IMR-90 (cell line): ENCODE data around the gene HMOX1. TPM values are rescaled to one million over a fixed set of nuclear protein-coding genes. Genes with fewer than 3 reads are reported as not detected.

Source experiments
- ATAC-seq: fragments of 200-7000 bp; cut with Tn5 transposase; 2 replicates; pipeline ENCODE4 v1.9.1; 2020; ENCODE audit warnings: low read depth, mild to moderate bottlenecking, moderate library complexity
- BruUV-seq: library from RNA; stranded (reverse); fragments of 400-500 nt; replicated peaks from 2 replicates; lab custom pipeline; 2021; lab: Mats Ljungman, UMichigan
- CTCF ChIA-PET: fragments of 300-600 bp; formaldehyde crosslinking; extraction: SDS; loops from one replicate; lab custom pipeline; 2021; ENCODE audit warnings: antibody characterized with exemption; lab: Yijun Ruan, JAX
- POLR2A ChIA-PET: fragments of 300-600 bp; sonication (Branson Sonifier 250); formaldehyde crosslinking; loops from one replicate; lab custom pipeline; 2022; ENCODE audit warnings: antibody characterized with exemption; ENCODE audit not compliant: unreplicated experiment; lab: Charles Lee
- DNase-seq: peaks from one replicate; pipeline ENCODE4 v3.0.0; 2013
- H2AFZ ChIP-seq: replicated peaks from 2 replicates; pipeline ENCODE3; 2013; ENCODE audit warnings: low read length, mild to moderate bottlenecking; ENCODE audit not compliant: poor library complexity
- H2AK5ac ChIP-seq: 2 replicates; pipeline ENCODE4 v1.6.1; 2013; ENCODE audit warnings: low read depth, low read length, inconsistent platforms
- H2AK9ac ChIP-seq: replicated peaks from 2 replicates; pipeline ENCODE3; 2013; ENCODE audit warnings: mild to moderate bottlenecking, low read depth, low read length, moderate library complexity; ENCODE audit not compliant: poor library complexity
- H2BK120ac ChIP-seq: 2 replicates; pipeline ENCODE4 v1.6.1; 2013; ENCODE audit warnings: low read depth, low read length, inconsistent platforms
- H2BK15ac ChIP-seq: 3 replicates; pipeline ENCODE4 v1.6.1; 2013; ENCODE audit warnings: low read depth, low read length, inconsistent platforms
- H2BK20ac ChIP-seq: 2 replicates; pipeline ENCODE4 v1.6.1; 2013; ENCODE audit warnings: low read depth, mild to moderate bottlenecking, inconsistent platforms, low read length, moderate library complexity
- H2BK5ac ChIP-seq: 2 replicates; pipeline ENCODE4 v1.6.1; 2013; ENCODE audit warnings: mild to moderate bottlenecking, low read depth, low read length, inconsistent platforms; ENCODE audit not compliant: poor library complexity, severe bottlenecking
- H3K14ac ChIP-seq: replicated peaks from 2 replicates; pipeline ENCODE4 v1.6.1; 2013; ENCODE audit warnings: low read depth, low read length, inconsistent platforms
- H3K18ac ChIP-seq: 2 replicates; pipeline ENCODE4 v1.6.1; 2013; ENCODE audit warnings: low read depth, low read length, control low read depth
- H3K23ac ChIP-seq: 2 replicates; pipeline ENCODE4 v1.6.1; 2013; ENCODE audit warnings: low read depth, low read length, inconsistent platforms
- H3K27ac ChIP-seq: 2 replicates; pipeline ENCODE4 v1.5.1; 2013; ENCODE audit warnings: mild to moderate bottlenecking, control low read depth, low read length; ENCODE audit not compliant: insufficient read depth
- H3K27me3 ChIP-seq: 2 replicates; pipeline ENCODE4 v1.6.1; 2013; ENCODE audit warnings: low read length; ENCODE audit not compliant: control insufficient read depth, insufficient read depth
- H3K36me3 ChIP-seq: 2 replicates; pipeline ENCODE4 v1.6.1; 2013; ENCODE audit warnings: low read length, mixed read lengths; ENCODE audit not compliant: control insufficient read depth, insufficient read depth
- H3K4ac ChIP-seq: 2 replicates; pipeline ENCODE4 v1.6.1; 2013; ENCODE audit warnings: low read depth, low read length, inconsistent platforms
- H3K4me1 ChIP-seq: 2 replicates; pipeline ENCODE4 v1.6.1; 2013; ENCODE audit warnings: low read length, mixed read lengths; ENCODE audit not compliant: control insufficient read depth, insufficient read depth
- H3K4me2 ChIP-seq: 2 replicates; pipeline ENCODE4 v1.6.1; 2013; ENCODE audit warnings: low read depth, mild to moderate bottlenecking, control low read depth, low read length, moderate library complexity
- H3K4me3 ChIP-seq: 2 replicates; pipeline ENCODE4 v1.5.1; 2013; ENCODE audit warnings: low read depth, mild to moderate bottlenecking, control low read depth, low read length, moderate library complexity; ENCODE audit not compliant: insufficient read depth
- H3K56ac ChIP-seq: 2 replicates; pipeline ENCODE4 v1.6.1; 2013; ENCODE audit warnings: low read length, inconsistent platforms; ENCODE audit not compliant: insufficient read depth; ENCODE audit errors: extremely low read depth
- H3K79me1 ChIP-seq, 2 experiments: 2 replicates each; pipeline ENCODE4 v1.6.1; 2013; ENCODE audit warnings: low read length in 2 of 2, inconsistent platforms in 1 of 2, low read depth in 1 of 2
- H3K9ac ChIP-seq: 2 replicates; pipeline ENCODE4 v1.6.1; 2013; ENCODE audit warnings: low read depth, low read length, control low read depth
- H3K9me1 ChIP-seq: 2 replicates; pipeline ENCODE4 v1.6.1; 2013; ENCODE audit warnings: low read length, inconsistent platforms; ENCODE audit not compliant: insufficient read depth
- H3K9me3 ChIP-seq: 2 replicates; pipeline ENCODE4 v1.6.1; 2013; ENCODE audit warnings: low read length; ENCODE audit not compliant: control insufficient read depth, insufficient read depth
- H4K20me1 ChIP-seq: 2 replicates; pipeline ENCODE4 v1.6.1; 2013; ENCODE audit warnings: low read length, inconsistent platforms; ENCODE audit not compliant: insufficient read depth
- H4K5ac ChIP-seq: 2 replicates; pipeline ENCODE4 v1.6.1; 2013; ENCODE audit warnings: mild to moderate bottlenecking, low read depth, low read length, control low read depth
- H4K8ac ChIP-seq, 2 experiments: 2 replicates each; pipeline ENCODE4 v1.6.1; 2013; ENCODE audit warnings: low read depth in 2 of 2, low read length in 2 of 2, control low read depth in 1 of 2, inconsistent platforms in 1 of 2
- H4K91ac ChIP-seq: 2 replicates; pipeline ENCODE4 v1.6.1; 2013; ENCODE audit warnings: low read depth, low read length, inconsistent platforms; ENCODE audit not compliant: insufficient read depth
- BHLHE40 ChIP-seq: fragments of 150-350 bp; IDR thresholded peaks from 2 replicates; pipeline ENCODE4 v1.6.1; 2016; ENCODE audit warnings: mild to moderate bottlenecking, low read depth, low read length
- CHD1 ChIP-seq: IDR thresholded peaks from 2 replicates; pipeline ENCODE4 v1.6.1; 2012; ENCODE audit warnings: low read depth, low read length, improper control_type of control experiment
- ELK1 ChIP-seq: fragments of 150-350 bp; IDR thresholded peaks from 2 replicates; pipeline ENCODE4 v1.6.1; 2016; ENCODE audit warnings: low read depth, mild to moderate bottlenecking, low read length, moderate library complexity, borderline replicate concordance
- FOS ChIP-seq: fragments of 150-350 bp; IDR thresholded peaks from 2 replicates; pipeline ENCODE4 v1.6.1; 2016; ENCODE audit warnings: low read depth, low read length
- NFE2L2 ChIP-seq: fragments of 150-350 bp; IDR thresholded peaks from 2 replicates; pipeline ENCODE4 v1.6.1; 2016; ENCODE audit warnings: low read depth, mild to moderate bottlenecking, low read length
- RAD21 ChIP-seq: IDR thresholded peaks from 2 replicates; pipeline ENCODE4 v1.6.1; 2012; ENCODE audit warnings: low read length, improper control_type of control experiment
- RFX5 ChIP-seq: IDR thresholded peaks from 2 replicates; pipeline ENCODE4 v1.8.0; 2012; ENCODE audit warnings: low read depth, mild to moderate bottlenecking, low read length, moderate library complexity
- SMC3 ChIP-seq: fragments of 150-350 bp; IDR thresholded peaks from 2 replicates; pipeline ENCODE4 v1.6.1; 2016; ENCODE audit warnings: low read depth, mild to moderate bottlenecking, antibody characterized with exemption, low read length, moderate library complexity
- WGBS, 2 experiments: methylation state at CpG; one replicate each; pipeline versions ENCODE4 v1.1.5 to v1.1.7; 2013; ENCODE audit warnings: missing lambda C conversion rate in 2 of 2; ENCODE audit not compliant: insufficient read length in 1 of 2; ENCODE audit errors: extremely low coverage in 2 of 2; 5-methylcytosine and 5-hydroxymethylcytosine counted together
- dilution Hi-C: fragments of 300-500 bp; cut with HindIII; formaldehyde crosslinking; loops from one replicate; pipeline ENCODE4 v1.14.3; 2018; ENCODE audit warnings: low sequenced_read_pairs; ENCODE audit not compliant: unreplicated experiment
- in situ Hi-C: fragments of 300-500 bp; cut with MboI; formaldehyde crosslinking; loops from 3 replicates; pipeline ENCODE4 v1.14.3; 2019; ENCODE audit warnings: low sequenced_read_pairs, inconsistent platforms, mixed read lengths
- intact Hi-C: fragments of 100-400 bp; cut with micrococcal nuclease; formaldehyde crosslinking; loops from 2 replicates; pipeline ENCODE4 v1.10.0; 2022
- polyA plus RNA-seq, 3 experiments: library from polyadenylated mRNA; depleted of rRNA; stranded (reverse); fragments of >200 nt; gene quantifications; 2 replicates each; pipeline ENCODE4 v1.2.3, GENCODE V29; 2012; ENCODE audit warnings: low replicate concordance in 1 of 3
- total RNA-seq: library from RNA; depleted of rRNA; stranded (reverse); fragments of >200 nt; gene quantifications from 2 replicates; pipeline ENCODE4 v1.2.3, GENCODE V29; 2012
- TF ChIP-seq, protein P1 (sequence below): conservative IDR thresholded peaks from 2 replicates; pipeline ENCODE4 v1.5.1; 2012; ENCODE audit warnings: mild to moderate bottlenecking, low read depth, low read length, improper control_type of control experiment
- TF ChIP-seq, protein P2 (sequence below): fragments of 150-350 bp; IDR thresholded peaks from 2 replicates; pipeline ENCODE4 v1.6.1; 2017; ENCODE audit warnings: mild to moderate bottlenecking, antibody characterized with exemption, low read length, low read depth

Gene HMOX1
- total and polyA plus RNA-seq, 2 of the 4 experiments (the other 2 are of a cell fraction) = 23.1 to 50.5 TPM

- no peak overlapping the region for H2BK20ac ChIP-seq
- no peak overlapping the region for H2AFZ ChIP-seq
- H3K56ac ChIP-seq = no peak overlapping the region
- H3K18ac ChIP-seq = no peak overlapping the region
- POLR2A ChIA-PET = no interaction called here
- no peak overlapping the region for H2AK9ac ChIP-seq
- CTCF ChIA-PET = no interaction called here
- H3K9ac ChIP-seq = no peak overlapping the region
- no peak overlapping the region for H4K91ac ChIP-seq
- H4K20me1 ChIP-seq = no peaks in the 10 kb centered on the region
- H3K27ac ChIP-seq = no peak overlapping the region
- no peak overlapping the region for H4K5ac ChIP-seq
- dilution Hi-C loops = no loop called here
- no peak overlapping the region for H2BK15ac ChIP-seq
- no peaks in the 10 kb centered on the region for H3K27me3 ChIP-seq
- no peak overlapping the region for H2BK5ac ChIP-seq
- H3K4ac ChIP-seq = no peak overlapping the region
- no TSS peak for BruUV-seq
- peaks cover 8% of the 10 kb centered on the region for H3K36me3 ChIP-seq
- in situ Hi-C loops = no loop called here
- no peak for ATAC-seq
- no peak overlapping the region for H3K23ac ChIP-seq
- H3K4me2 ChIP-seq = no peak overlapping the region
- H3K4me1 ChIP-seq = peaks cover 2% of the 10 kb centered on the region; the same call in 1 of the 2 replicates
- no peak overlapping the region for H2BK120ac ChIP-seq
- H4K8ac ChIP-seq = no peak overlapping the region
- no peak for TF ChIP-seq CHD1
- TF ChIP-seq RFX5 = no peak
- TF ChIP-seq, protein P1, sequence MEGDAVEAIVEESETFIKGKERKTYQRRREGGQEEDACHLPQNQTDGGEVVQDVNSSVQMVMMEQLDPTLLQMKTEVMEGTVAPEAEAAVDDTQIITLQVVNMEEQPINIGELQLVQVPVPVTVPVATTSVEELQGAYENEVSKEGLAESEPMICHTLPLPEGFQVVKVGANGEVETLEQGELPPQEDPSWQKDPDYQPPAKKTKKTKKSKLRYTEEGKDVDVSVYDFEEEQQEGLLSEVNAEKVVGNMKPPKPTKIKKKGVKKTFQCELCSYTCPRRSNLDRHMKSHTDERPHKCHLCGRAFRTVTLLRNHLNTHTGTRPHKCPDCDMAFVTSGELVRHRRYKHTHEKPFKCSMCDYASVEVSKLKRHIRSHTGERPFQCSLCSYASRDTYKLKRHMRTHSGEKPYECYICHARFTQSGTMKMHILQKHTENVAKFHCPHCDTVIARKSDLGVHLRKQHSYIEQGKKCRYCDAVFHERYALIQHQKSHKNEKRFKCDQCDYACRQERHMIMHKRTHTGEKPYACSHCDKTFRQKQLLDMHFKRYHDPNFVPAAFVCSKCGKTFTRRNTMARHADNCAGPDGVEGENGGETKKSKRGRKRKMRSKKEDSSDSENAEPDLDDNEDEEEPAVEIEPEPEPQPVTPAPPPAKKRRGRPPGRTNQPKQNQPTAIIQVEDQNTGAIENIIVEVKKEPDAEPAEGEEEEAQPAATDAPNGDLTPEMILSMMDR = no peak
- TF ChIP-seq SMC3 = no peak
- no peak for TF ChIP-seq ELK1
- no peak for TF ChIP-seq BHLHE40
- no peak for TF ChIP-seq NFE2L2
- TF ChIP-seq RAD21 = no peak
- TF ChIP-seq, protein P2, sequence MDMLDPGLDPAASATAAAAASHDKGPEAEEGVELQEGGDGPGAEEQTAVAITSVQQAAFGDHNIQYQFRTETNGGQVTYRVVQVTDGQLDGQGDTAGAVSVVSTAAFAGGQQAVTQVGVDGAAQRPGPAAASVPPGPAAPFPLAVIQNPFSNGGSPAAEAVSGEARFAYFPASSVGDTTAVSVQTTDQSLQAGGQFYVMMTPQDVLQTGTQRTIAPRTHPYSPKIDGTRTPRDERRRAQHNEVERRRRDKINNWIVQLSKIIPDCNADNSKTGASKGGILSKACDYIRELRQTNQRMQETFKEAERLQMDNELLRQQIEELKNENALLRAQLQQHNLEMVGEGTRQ = no peak
- no peak for TF ChIP-seq FOS
- H3K9me1 ChIP-seq = no peaks in the 10 kb centered on the region; the same call in 1 of the 2 replicates
- H3K9me3 ChIP-seq = no peaks in the 10 kb centered on the region
- H3K14ac ChIP-seq = no peak overlapping the region
- 100% methylated on average over 2 of the region's 6 CpGs; no CpG with 5 or more reads in 1 of the 2 experiments for WGBS, 2 experiments
- no peak for DNase-seq
- intact Hi-C loops = no loop called here
- H3K79me1 ChIP-seq = peaks cover 12 to 24% of the 10 kb centered on the region in 2 experiments
- no peak overlapping the region for H2AK5ac ChIP-seq
- no peak overlapping the region for H3K4me3 ChIP-seq
Measured at GRCh38 chr22:35401863-35402262, 21.0 kb downstream of the HMOX1 start.
